GM18526 (cell line): ENCODE data around the gene QPRT.

Source experiments
- POLR2A ChIP-seq: IDR thresholded peaks from 3 replicates; pipeline ENCODE4 v1.6.1; 2011; ENCODE audit not compliant: insufficient read length; ENCODE audit errors: extremely low read depth

QPRT gene

DNA sequence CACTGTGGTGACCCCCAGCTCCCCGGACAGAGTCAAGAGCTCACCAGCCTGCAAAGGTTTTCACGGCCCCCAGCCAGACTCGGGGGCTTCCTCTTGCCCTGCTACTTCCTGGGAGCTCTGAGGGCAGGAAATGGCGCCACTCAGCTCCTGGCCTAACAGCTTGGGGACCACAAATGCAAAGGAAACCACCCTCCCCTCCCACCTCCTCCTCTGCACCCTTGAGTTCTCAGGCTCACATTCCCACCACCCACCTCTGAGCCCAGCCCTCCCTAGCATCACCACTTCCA is 16.3 kb upstream of the QPRT start:
- TF ChIP-seq POLR2A: no peak

DNA sequence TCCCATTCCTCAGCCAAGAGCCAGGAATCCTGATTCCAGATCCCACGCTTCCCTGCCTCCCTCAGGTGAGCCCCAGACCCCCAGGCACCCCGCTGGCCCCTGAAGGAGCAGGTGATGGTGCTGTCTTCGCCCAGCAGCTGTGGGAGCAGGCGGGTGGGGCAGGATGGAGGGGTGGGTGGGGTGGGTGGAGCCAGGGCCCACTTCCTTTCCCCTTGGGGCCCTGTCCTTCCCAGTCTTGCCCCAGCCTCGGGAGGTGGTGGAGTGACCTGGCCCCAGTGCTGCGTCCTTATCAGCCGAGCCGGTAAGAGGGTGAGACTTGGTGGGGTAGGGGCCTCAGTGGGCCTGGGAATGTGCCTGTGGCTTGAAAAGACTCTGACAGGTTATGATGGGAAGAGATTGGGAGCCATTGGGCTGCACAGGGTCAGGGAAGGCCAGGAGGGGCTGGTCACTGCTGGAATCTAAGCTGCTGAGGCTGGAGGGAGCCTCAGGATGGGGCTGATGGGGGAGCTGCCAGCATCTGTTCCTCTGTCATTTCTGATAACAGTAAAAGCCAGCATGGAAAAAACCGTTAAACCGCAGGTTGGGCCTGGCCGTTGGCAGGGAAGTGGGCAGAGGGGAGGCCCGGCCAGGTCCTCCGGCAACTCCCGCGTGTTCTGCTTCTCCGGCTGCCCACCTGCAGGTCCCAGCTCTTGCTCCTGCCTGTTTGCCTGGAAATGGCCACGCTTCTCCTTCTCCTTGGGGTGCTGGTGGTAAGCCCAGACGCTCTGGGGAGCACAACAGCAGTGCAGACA is 15.8 kb upstream of the QPRT start, which contains the start of gene SPN:
SPN (plus strand) TSS at position 232 of the 791 bp plus-strand sequence; CDS start at position 714, 482 bp downstream.
- TF ChIP-seq POLR2A: peak; percentile 92

DNA sequence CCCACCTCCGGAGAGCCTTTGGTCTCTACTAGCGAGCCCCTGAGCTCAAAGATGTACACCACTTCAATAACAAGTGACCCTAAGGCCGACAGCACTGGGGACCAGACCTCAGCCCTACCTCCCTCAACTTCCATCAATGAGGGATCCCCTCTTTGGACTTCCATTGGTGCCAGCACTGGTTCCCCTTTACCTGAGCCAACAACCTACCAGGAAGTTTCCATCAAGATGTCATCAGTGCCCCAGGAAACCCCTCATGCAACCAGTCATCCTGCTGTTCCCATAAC is 15.2 kb upstream of the QPRT start:
- TF ChIP-seq POLR2A: no peak

GRCh38 chr16:29664091-29664921 is 14.7 kb upstream of the QPRT start:
- no peak for TF ChIP-seq POLR2A

- TF ChIP-seq POLR2A: no peak
These were observed 13.5 kb upstream of the QPRT start for GRCh38 chr16:29665294-29666077.

- no peak for TF ChIP-seq POLR2A
These were observed 11.2 kb upstream of the QPRT start for GRCh38 chr16:29667755-29668154.

DNA sequence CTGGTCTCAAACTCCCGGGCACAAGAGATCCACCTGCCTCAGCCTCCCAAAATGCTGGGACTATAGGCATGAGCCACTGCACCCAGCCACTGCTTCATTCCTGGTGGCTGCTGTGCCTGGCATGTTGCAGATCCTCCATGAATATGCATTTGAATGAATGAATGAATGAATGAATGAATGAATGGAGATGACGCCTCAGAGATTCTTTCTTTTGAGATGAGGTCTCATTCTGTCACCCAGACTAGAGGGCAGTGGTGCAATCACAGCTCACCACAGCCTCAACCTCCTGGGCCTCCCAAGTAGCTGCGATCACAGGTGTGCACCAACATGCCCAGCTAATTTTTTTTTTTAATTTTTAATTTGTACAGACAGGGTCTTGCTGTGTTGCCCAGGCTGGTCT is 10.7 kb upstream of the QPRT start:
- no peak for TF ChIP-seq POLR2A

- TF ChIP-seq POLR2A: no peak
These were observed 5.5 kb upstream of the QPRT start for GRCh38 chr16:29673501-29673900.

- TF ChIP-seq POLR2A: no peak
These were observed 4.8 kb upstream of the QPRT start for GRCh38 chr16:29674188-29674587.

DNA sequence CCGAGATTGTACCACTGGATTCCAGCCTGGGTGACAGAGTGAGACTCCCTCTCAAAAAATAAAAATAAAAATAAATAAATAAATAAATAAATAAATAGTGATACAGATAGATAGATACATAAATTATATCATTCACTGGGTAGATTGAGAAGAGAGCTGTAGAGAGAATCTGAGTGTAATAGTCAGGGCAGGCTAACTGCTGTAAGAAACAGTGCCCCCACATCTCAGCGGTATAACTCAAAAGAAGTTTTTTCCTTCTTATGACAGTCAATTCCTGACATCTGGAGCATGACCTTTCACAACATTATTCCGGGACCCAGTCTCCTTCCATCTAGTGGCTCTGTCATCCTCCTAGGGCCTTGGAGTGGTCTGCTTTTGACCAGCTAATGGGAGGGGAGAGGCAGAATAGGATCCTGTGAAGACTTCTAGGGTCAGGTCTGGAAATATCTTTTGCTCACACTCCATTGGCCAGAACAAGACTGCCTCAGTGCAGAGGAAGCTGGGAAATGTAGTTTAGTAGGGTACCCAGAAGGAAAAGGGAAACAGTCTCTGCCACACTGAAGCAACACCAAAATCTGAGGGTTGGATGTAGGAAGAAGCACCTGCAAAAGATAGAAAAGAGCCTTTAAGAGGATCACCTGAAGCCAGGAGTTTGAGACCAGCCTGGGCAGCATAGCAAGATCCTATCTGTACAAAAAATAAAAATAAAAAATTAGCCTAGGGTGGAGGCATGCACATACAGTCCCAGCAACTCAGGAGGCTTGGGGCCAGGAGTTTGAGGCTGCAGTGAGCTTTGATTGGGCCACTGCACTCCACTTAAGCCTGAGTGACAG is 3.0 kb upstream of the QPRT start:
- no peak for TF ChIP-seq POLR2A

GRCh38 chr16:29676989-29677785 is 1.8 kb upstream of the QPRT start:
- TF ChIP-seq POLR2A: no peak

GRCh38 chr16:29680180-29680598 is 1.2 kb downstream of the QPRT start:
- no peak for TF ChIP-seq POLR2A

- no peak for TF ChIP-seq POLR2A
These were observed 4.6 kb downstream of the QPRT start for GRCh38 chr16:29683543-29684090.

- no peak for TF ChIP-seq POLR2A
These were observed 5.7 kb downstream of the QPRT start for GRCh38 chr16:29684679-29685078.
